CD4-positive, alpha-beta T cell treated with Interleukin-2 at 100 ng/mL for 4 hours (primary cell): ENCODE data around the gene GPR18.

ENCODE experiments used
- DNase-seq: peaks from one replicate; pipeline ENCODE4 v3.0.0-alpha.2; 2020; ENCODE audit warnings: low spot score

Gene GPR18

GRCh38 chr13:99207511-99207910 is 50.7 kb downstream of the GPR18 start:
- DNase-seq = no peak

- DNase-seq = no peak
Measured at GRCh38 chr13:99206873-99207272, 51.3 kb downstream of the GPR18 start.

DNA sequence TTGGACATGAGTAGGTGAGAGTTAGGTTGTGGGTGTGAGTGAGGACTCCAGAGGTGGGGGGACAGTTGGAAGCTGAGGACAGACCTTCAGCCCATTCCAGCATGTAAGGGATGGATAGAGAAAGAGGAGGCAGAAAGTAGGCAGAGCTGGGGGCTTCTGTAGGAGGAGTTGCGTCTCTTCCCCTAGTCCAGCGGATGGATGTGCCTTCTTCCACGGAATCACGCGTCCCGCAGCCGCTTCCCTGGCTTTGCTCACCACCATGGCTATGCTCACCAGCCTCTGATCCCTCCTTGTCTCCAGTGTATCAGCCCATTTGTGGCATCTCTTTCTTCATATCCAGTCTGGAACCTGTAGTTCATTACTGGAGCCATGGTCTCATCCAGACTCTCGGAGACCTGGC is 52.0 kb downstream of the GPR18 start:
- no peak for DNase-seq

DNA sequence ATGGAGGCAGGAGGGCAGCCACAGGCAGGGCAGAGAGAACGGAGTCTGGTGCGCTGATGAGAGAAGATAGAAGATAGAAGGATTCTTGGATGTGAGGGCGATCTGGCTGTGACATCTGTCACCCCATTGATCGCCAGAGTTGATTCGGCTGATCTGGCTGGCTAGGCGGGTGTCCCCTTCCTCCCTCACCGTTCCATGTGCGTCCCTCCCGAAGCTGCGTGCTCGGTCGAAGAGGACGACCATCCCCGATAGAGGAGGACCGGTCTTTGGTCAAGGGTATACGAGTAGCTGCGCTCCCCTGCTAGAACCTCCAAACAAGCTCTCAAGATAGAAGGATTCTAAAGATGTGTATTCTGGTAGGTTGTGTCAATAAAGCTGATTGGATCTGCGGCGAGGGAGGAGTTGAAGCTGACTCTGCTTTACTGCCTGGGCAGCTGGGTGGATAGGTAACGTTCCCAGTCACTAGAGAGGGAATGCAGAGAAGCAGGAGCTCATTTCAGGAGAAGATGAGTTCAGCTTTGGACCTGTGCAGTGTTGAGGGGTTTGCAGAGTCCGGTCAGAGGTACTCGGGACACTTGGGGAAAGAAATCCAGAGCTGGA is 52.5 kb downstream of the GPR18 start:
- DNase-seq = no peak
